MCF 10A (cell line): ENCODE data around the gene OR7C1. TPM values are rescaled to one million over a fixed set of nuclear protein-coding genes. Genes with fewer than 3 reads are reported as not detected.

Source experiments
- BruUV-seq: library from RNA; stranded (reverse); fragments of 400-500 nt; replicated peaks from 2 replicates; lab custom pipeline; 2021; lab: Mats Ljungman, UMichigan
- CTCF ChIA-PET: fragments of 300-600 bp; sonication (Branson Sonifier 250); formaldehyde crosslinking; extraction: SDS; loops from one replicate; lab custom pipeline; 2021; ENCODE audit warnings: antibody characterized with exemption, inconsistent platforms; lab: Yijun Ruan, JAX
- POLR2A ChIA-PET: fragments of 300-600, 350-650 bp; sonication (Branson Sonifier 250); formaldehyde crosslinking; extraction: SDS; loops from one replicate; lab custom pipeline; 2020; ENCODE audit warnings: antibody characterized with exemption, inconsistent platforms; lab: Yijun Ruan, JAX
- DNase-seq: peaks from one replicate; pipeline ENCODE4 v3.0.0-alpha.2; 2018; ENCODE audit not compliant: unreplicated experiment
- H3K27ac Mint-ChIP-seq: one replicate; pipeline ENCODE4 v1.8.0; 2022; ENCODE audit warnings: mild to moderate bottlenecking, low read depth, mixed read lengths; ENCODE audit not compliant: unreplicated experiment
- H3K27me3 Mint-ChIP-seq: one replicate; pipeline ENCODE4 v1.8.0; 2022; ENCODE audit warnings: mixed read lengths; ENCODE audit not compliant: insufficient read depth, unreplicated experiment
- H3K36me3 Mint-ChIP-seq: one replicate; pipeline ENCODE4 v1.8.0; 2022; ENCODE audit warnings: mild to moderate bottlenecking, moderate library complexity, mixed read lengths; ENCODE audit not compliant: insufficient read depth, unreplicated experiment
- H3K4me1 Mint-ChIP-seq: one replicate; pipeline ENCODE4 v1.8.0; 2022; ENCODE audit warnings: mixed read lengths; ENCODE audit not compliant: insufficient read depth, unreplicated experiment
- H3K4me3 Mint-ChIP-seq: one replicate; pipeline ENCODE4 v1.8.0; 2022; ENCODE audit warnings: mild to moderate bottlenecking, moderate library complexity, mixed read lengths; ENCODE audit not compliant: unreplicated experiment
- H3K9me3 Mint-ChIP-seq: one replicate; pipeline ENCODE4 v1.8.0; 2022; ENCODE audit warnings: mixed read lengths; ENCODE audit not compliant: unreplicated experiment
- CTCF ChIP-seq: fragments of 200-600 bp; IDR thresholded peaks from one replicate; pipeline ENCODE4 v1.8.0; 2022; ENCODE audit warnings: antibody characterized with exemption, mild to moderate bottlenecking; ENCODE audit not compliant: unreplicated experiment
- intact Hi-C: fragments of 100-400 bp; cut with micrococcal nuclease; formaldehyde crosslinking; loops from 2 replicates; pipeline ENCODE4 v1.14.1; 2022
- total RNA-seq: library from RNA; stranded (reverse); gene quantifications from 2 replicates; pipeline ENCODE4 v1.2.3, GENCODE V29; 2022

Gene OR7C1
- total RNA-seq, 1 experiment from 2014 or later = not detected

GRCh38 chr19:14772467-14772866 lies 62.5 kb downstream of the OR7C1 start:
- Mint-ChIP-seq H3K4me1 (peaks cover 6% of the 10 kb centered on the region), H3K36me3 (peaks cover 48% of the 10 kb centered on the region), H3K9me3 (no peaks in the 10 kb centered on the region), H3K27me3 (no peaks in the 10 kb centered on the region), H3K27ac (no peak overlapping the region), H3K4me3 (no peak overlapping the region)
- DNase-seq = no peak
- BruUV-seq = no TSS peak
- intact Hi-C loops = no loop called here
- TF ChIP-seq CTCF = no peak
- CTCF ChIA-PET = interaction anchor here (0.7 kb wide), 1 partner anchor 14 kb away, joined by 3 read pairs; no protein-coding TSS in a partner anchor
- POLR2A ChIA-PET = no interaction called here

GRCh38 chr19:14770944-14771839 lies 63.8 kb downstream of the OR7C1 start:
- H3K27me3 Mint-ChIP-seq = no peaks in the 10 kb centered on the region
- intact Hi-C loops = no loop called here
- POLR2A ChIA-PET = no interaction called here
- CTCF ChIA-PET = interaction anchor here (0.7 kb wide), 1 partner anchor 17 kb away, joined by 5 read pairs; no protein-coding TSS in a partner anchor
- peaks cover 53% of the 10 kb centered on the region for H3K36me3 Mint-ChIP-seq
- peaks cover 5% of the 10 kb centered on the region for H3K4me1 Mint-ChIP-seq
- BruUV-seq = no TSS peak
- no peaks in the 10 kb centered on the region for H3K9me3 Mint-ChIP-seq
- TF ChIP-seq CTCF = no peak
- no peak overlapping the region for H3K27ac Mint-ChIP-seq
- H3K4me3 Mint-ChIP-seq = no peak overlapping the region
- no peak for DNase-seq

GRCh38 chr19:14770136-14770535 lies 64.8 kb downstream of the OR7C1 start:
- Mint-ChIP-seq H3K36me3 (peaks cover 60% of the 10 kb centered on the region), H3K4me1 (no peaks in the 10 kb centered on the region), H3K4me3 (no peak overlapping the region), H3K27me3 (no peaks in the 10 kb centered on the region), H3K9me3 (no peaks in the 10 kb centered on the region), H3K27ac (no peak overlapping the region)
- BruUV-seq = no TSS peak
- intact Hi-C loops = no loop called here
- no peak for DNase-seq
- CTCF ChIA-PET = interaction anchor here (0.7 kb wide), 1 partner anchor 199 kb away, joined by 3 read pairs; the partner anchor contains the start of gene NDUFB7
- POLR2A ChIA-PET = interaction anchor here (0.6 kb wide), 1 partner anchor 80 kb away, joined by 3 read pairs; no protein-coding TSS in a partner anchor
- TF ChIP-seq CTCF = no peak

- DNase-seq = no peak
- intact Hi-C loops = no loop called here
- H3K9me3 Mint-ChIP-seq = no peaks in the 10 kb centered on the region
- H3K36me3 Mint-ChIP-seq = peaks cover 60% of the 10 kb centered on the region
- H3K4me1 Mint-ChIP-seq = no peaks in the 10 kb centered on the region
- TF ChIP-seq CTCF = no peak
- H3K27me3 Mint-ChIP-seq = no peaks in the 10 kb centered on the region
- ChIA-PET CTCF (interaction anchor here (0.7 kb wide), 1 partner anchor 69 kb away, joined by 3 read pairs; no protein-coding TSS in a partner anchor), POLR2A (interaction anchor here (0.7 kb wide), 1 partner anchor 607 kb away, joined by 3 read pairs; no protein-coding TSS in a partner anchor)
- no peak overlapping the region for H3K4me3 Mint-ChIP-seq
- H3K27ac Mint-ChIP-seq = no peak overlapping the region
- no TSS peak for BruUV-seq
Observed at GRCh38 chr19:14769201-14769600, 65.8 kb downstream of the OR7C1 start.
